Neural crest cell (in vitro differentiated cells): ENCODE data around the gene NIN. TPM values are rescaled to one million over a fixed set of nuclear protein-coding genes. Genes with fewer than 3 reads are reported as not detected.

ENCODE experiments used
- DNase-seq: peaks from one replicate; pipeline ENCODE4 v3.0.0; 2021; ENCODE audit warnings: low read depth, mixed read lengths, low spot score
- H3K27ac Mint-ChIP-seq: one replicate; pipeline ENCODE4 v1.8.0; 2021; ENCODE audit warnings: mild to moderate bottlenecking, mixed read lengths; ENCODE audit not compliant: unreplicated experiment
- H3K27me3 Mint-ChIP-seq: 2 replicates; pipeline ENCODE4 v1.8.0; 2021; ENCODE audit warnings: low read depth, mild to moderate bottlenecking, mixed read lengths
- H3K36me3 Mint-ChIP-seq: 2 replicates; pipeline ENCODE4 v1.8.0; 2021; ENCODE audit warnings: low read depth, mild to moderate bottlenecking, mixed read lengths
- H3K4me1 Mint-ChIP-seq: 2 replicates; pipeline ENCODE4 v1.8.0; 2021; ENCODE audit warnings: mixed read lengths
- H3K4me3 Mint-ChIP-seq: one replicate; pipeline ENCODE4 v1.8.0; 2021; ENCODE audit warnings: mild to moderate bottlenecking, mixed read lengths
- H3K9me3 Mint-ChIP-seq: 2 replicates; pipeline ENCODE4 v1.8.0; 2021; ENCODE audit warnings: mixed read lengths
- CTCF ChIP-seq: fragments of 200-600 bp; sonication (generic); conservative IDR thresholded peaks from 2 replicates; pipeline ENCODE4 v1.5.0; 2021; ENCODE audit warnings: antibody characterized with exemption, mild to moderate bottlenecking
- total RNA-seq: library from RNA; stranded (reverse); gene quantifications from 2 replicates; pipeline ENCODE4 v1.2.1, GENCODE V29; 2021

The NIN gene
- total RNA-seq, 1 donor from 2014 or later: 94.9 TPM

GRCh38 chr14:50860478-50861086, 29.6 kb upstream of the NIN start:
- peak overlapping the region; percentile 96 for H3K27ac Mint-ChIP-seq
- peak; percentile 86 for TF ChIP-seq CTCF
- no peaks in the 10 kb centered on the region for H3K36me3 Mint-ChIP-seq
- H3K27me3 Mint-ChIP-seq: no peaks in the 10 kb centered on the region
- peaks cover 54% of the 10 kb centered on the region for H3K4me1 Mint-ChIP-seq
- H3K9me3 Mint-ChIP-seq: no peaks in the 10 kb centered on the region
- H3K4me3 Mint-ChIP-seq: peak overlapping the region; percentile 77
- peak; percentile 93 for DNase-seq

GRCh38 chr14:50859296-50859624, 28.3 kb upstream of the NIN start:
- no peak for TF ChIP-seq CTCF
- DNase-seq: no peak
- Mint-ChIP-seq H3K9me3 (no peaks in the 10 kb centered on the region), H3K4me1 (peaks cover 51% of the 10 kb centered on the region), H3K36me3 (no peaks in the 10 kb centered on the region), H3K4me3 (peak overlapping the region; percentile 78), H3K27me3 (no peaks in the 10 kb centered on the region), H3K27ac (peak overlapping the region; percentile 96)

GRCh38 chr14:50856660-50857059, 25.7 kb upstream of the NIN start:
- Mint-ChIP-seq H3K27ac (no peak overlapping the region), H3K36me3 (no peaks in the 10 kb centered on the region), H3K4me1 (peaks cover 35% of the 10 kb centered on the region), H3K27me3 (no peaks in the 10 kb centered on the region), H3K4me3 (no peak overlapping the region), H3K9me3 (no peaks in the 10 kb centered on the region)
- DNase-seq: no peak
- no peak for TF ChIP-seq CTCF

- Mint-ChIP-seq H3K27ac (no peak overlapping the region), H3K9me3 (no peaks in the 10 kb centered on the region), H3K36me3 (no peaks in the 10 kb centered on the region)
Observed at GRCh38 chr14:50855558-50855957, 24.6 kb upstream of the NIN start.

GRCh38 chr14:50854521-50854920, 23.6 kb upstream of the NIN start:
- no peaks in the 10 kb centered on the region for H3K27me3 Mint-ChIP-seq
- peaks cover 14% of the 10 kb centered on the region for H3K4me1 Mint-ChIP-seq
- no peak for TF ChIP-seq CTCF
- H3K27ac Mint-ChIP-seq: no peak overlapping the region
- H3K4me3 Mint-ChIP-seq: no peak overlapping the region
- no peaks in the 10 kb centered on the region for H3K36me3 Mint-ChIP-seq
- no peak for DNase-seq
- no peaks in the 10 kb centered on the region for H3K9me3 Mint-ChIP-seq

More at GRCh38 chr14:50855558-50855957, 24.6 kb upstream of the NIN start:
- Mint-ChIP-seq H3K4me1 (peaks cover 24% of the 10 kb centered on the region), H3K4me3 (no peak overlapping the region), H3K27me3 (no peaks in the 10 kb centered on the region)
- TF ChIP-seq CTCF: no peak
- DNase-seq: no peak
